Choroid plexus epithelial cell (primary cell): ENCODE results near the gene ARHGAP40.

Experiments used
- DNase-seq: peaks from one replicate; pipeline ENCODE4 v3.0.0-alpha.2; 2010; ENCODE audit warnings: low read depth
- H3K4me3 ChIP-seq: 2 replicates; pipeline ENCODE4 v1.5.1; 2011; ENCODE audit warnings: low read depth, mild to moderate bottlenecking, control low read depth, low read length, moderate library complexity
- CTCF ChIP-seq: conservative IDR thresholded peaks from 2 replicates; pipeline ENCODE4 v1.5.1; 2011; ENCODE audit warnings: low read depth, mild to moderate bottlenecking, control low read depth, inconsistent platforms, low read length, moderate library complexity

Gene ARHGAP40

DNA sequence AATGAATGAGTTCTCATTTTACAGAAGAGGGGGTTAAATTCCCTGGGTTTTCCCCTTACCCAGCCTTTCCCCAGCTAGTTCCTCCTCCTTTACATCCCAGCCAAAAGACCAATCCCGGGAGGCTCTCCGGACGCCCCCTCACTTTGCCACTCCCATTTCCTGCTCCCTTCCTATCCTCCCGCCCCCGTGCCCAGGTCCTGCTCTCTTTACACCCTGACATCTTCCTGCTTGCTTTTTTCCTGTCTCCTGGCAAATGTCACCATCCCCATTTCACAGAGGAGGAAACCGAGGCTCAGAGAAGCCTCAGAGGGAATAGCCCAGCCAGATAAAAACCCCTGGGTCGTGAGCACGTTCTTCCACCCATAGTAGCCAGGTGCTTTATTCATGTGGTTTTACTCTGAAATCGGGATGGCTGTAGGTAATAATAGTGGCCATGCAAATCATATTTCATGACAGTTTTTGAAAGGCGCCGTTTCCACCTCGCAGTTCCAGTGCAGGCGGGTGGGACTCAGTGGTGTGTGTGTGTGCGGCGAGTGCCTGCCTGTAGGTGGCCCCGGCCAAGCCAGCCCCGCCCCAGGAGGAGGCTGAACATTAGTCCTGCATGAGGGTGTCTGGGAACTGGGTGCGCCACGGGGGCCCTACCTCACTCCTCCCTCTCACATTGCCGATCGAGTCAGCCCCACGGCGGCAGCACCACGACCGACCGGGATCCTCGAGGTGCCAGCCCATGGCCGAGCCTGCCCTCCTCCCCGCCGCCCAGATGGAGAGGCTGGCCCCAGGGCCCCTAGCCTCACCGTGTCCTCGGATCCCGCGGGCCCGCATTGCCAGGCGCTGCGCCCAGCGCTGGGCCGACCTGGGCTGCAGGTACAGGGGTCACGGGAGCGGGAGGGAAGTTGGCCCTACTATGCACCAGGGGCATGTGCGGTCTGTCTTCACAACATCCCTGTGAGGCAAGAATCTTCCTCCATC, at the start of gene ARHGAP40:
Gene ARHGAP40 (plus strand): TSS at position 594 of the 969 bp plus-strand sequence.
- peak; percentile 45 for TF ChIP-seq CTCF
- H3K4me3 ChIP-seq: peak within 1 kb of the TSS; percentile 43
- peak; percentile 23 for DNase-seq

GRCh38 chr20:38554986-38555385, 46.6 kb upstream of the ARHGAP40 start:
- no peak overlapping the region for H3K4me3 ChIP-seq

DNA sequence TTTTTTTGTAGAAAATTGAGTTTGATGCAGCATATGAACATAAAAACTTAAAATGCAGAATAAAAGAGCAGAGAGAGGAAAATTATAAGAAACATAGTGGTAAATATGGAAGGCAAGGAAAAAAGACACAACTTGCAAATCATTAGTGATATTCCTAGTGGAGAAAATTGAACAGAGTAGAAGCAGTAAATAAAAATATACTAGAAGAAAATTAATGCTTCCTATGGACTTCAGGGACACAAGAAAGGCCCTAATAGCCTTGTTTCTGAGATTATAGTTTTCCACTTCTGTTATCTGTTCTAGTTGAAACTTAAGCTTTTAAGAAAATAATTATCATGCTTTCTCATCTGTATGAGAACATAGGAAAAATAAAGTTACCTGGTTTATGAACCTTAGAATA, 46.2 kb upstream of the ARHGAP40 start:
- no peak overlapping the region for H3K4me3 ChIP-seq
- no peak for DNase-seq
- TF ChIP-seq CTCF: no peak

More at GRCh38 chr20:38554986-38555385, 46.6 kb upstream of the ARHGAP40 start:
- TF ChIP-seq CTCF: no peak
- peak; percentile 21 for DNase-seq

GRCh38 chr20:38557174-38557573, 44.4 kb upstream of the ARHGAP40 start:
- no peak overlapping the region for H3K4me3 ChIP-seq
- TF ChIP-seq CTCF: no peak
- DNase-seq: no peak

DNA sequence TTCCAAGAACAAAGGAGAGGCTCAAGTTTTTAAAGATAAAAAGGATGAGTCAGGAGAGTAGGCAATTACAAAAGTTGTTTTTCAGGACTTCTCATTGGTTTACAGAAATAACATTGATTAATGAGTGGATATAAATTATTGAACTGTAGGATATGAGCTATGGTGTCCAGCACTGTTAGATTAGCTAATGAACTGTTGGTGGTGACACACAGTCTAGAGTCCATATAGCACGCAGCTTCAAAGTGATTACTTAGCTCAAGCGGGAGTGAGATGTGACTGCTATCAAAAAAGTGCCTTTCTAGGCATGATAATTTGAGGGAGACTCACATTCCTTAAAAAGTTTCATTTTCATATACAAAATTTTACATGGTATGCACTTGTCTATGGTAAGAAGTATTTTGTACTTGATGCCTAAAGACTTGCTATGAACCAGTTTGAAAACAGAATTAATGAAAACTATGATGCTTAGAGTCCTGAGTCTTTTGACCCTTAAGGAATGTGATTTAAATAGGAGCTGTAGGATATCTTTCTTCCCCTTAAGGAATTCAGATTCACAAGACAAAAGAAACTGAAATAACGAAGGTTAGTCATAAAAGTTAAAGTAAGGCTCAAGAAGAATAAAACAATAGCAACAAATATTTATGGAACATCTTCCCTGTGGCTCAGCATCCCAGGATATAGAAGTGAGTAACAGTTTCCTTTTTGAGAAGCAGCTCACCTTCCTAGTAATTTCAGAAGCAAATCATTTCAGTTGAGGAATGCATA, 42.8 kb upstream of the ARHGAP40 start:
- no peak for DNase-seq
- TF ChIP-seq CTCF: no peak
- no peak overlapping the region for H3K4me3 ChIP-seq

GRCh38 chr20:38559764-38560163, 41.8 kb upstream of the ARHGAP40 start:
- no peak for DNase-seq
- no peak overlapping the region for H3K4me3 ChIP-seq
- TF ChIP-seq CTCF: no peak
